ENCODE measurements around the gene PHTF2. TPM values are rescaled to one million over a fixed set of nuclear protein-coding genes. Genes with fewer than 3 reads are reported as not detected.
"Not testable (repeated sequence)": the region's sequence is repeated elsewhere in the genome, so short reads cannot be mapped to it uniquely, and the experiment has no call there.

The PHTF2 gene
- total RNA-seq, 2 donors from 2014 or later = 39.4 to 45.9 TPM

DNA sequence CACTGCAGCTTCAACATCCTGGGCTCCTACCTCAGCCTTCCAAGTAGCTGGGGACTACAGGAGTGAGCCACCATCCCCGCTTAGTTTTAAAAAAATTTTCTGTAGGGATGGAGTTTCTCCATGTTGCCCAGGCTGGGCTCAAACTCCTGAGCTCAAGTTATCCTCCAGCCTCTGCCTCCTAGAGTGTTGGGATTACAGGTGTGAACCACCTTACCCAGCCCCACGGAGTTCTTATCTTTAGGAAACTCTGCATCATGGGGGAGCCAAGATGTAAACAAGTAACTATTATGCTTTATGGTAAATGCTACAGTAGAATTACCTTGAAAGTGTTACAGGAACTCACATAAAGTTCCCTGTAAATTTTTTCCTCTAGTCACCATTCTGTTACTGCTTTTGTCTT is 65.3 kb downstream of the PHTF2 start:
- Histone ChIP-seq H3K4me3 (no peak overlapping the region), H3K4me1 (ENCODE audit: control insufficient read depth in 1 of 2, low read depth in 2 of 2) (peaks cover 0 to 14% of the 10 kb centered on the region in 2 donors), H3K27ac (no peak overlapping the region), H3K9me3 (no peaks in the 10 kb centered on the region), H3K27me3 (replicated peaks; ENCODE audit: insufficient read depth) (no peaks in the 10 kb centered on the region), H3K36me3 (no peaks in the 10 kb centered on the region)
- DNase-seq (ENCODE audit: low spot score) = no peak
- no peak for ATAC-seq (ENCODE audit: insufficient number of reproducible peaks, low FRiP score, low read depth)
- TF ChIP-seq, protein P1, sequence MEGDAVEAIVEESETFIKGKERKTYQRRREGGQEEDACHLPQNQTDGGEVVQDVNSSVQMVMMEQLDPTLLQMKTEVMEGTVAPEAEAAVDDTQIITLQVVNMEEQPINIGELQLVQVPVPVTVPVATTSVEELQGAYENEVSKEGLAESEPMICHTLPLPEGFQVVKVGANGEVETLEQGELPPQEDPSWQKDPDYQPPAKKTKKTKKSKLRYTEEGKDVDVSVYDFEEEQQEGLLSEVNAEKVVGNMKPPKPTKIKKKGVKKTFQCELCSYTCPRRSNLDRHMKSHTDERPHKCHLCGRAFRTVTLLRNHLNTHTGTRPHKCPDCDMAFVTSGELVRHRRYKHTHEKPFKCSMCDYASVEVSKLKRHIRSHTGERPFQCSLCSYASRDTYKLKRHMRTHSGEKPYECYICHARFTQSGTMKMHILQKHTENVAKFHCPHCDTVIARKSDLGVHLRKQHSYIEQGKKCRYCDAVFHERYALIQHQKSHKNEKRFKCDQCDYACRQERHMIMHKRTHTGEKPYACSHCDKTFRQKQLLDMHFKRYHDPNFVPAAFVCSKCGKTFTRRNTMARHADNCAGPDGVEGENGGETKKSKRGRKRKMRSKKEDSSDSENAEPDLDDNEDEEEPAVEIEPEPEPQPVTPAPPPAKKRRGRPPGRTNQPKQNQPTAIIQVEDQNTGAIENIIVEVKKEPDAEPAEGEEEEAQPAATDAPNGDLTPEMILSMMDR (IDR thresholded peaks at IDR 0.05) = no peak

DNA sequence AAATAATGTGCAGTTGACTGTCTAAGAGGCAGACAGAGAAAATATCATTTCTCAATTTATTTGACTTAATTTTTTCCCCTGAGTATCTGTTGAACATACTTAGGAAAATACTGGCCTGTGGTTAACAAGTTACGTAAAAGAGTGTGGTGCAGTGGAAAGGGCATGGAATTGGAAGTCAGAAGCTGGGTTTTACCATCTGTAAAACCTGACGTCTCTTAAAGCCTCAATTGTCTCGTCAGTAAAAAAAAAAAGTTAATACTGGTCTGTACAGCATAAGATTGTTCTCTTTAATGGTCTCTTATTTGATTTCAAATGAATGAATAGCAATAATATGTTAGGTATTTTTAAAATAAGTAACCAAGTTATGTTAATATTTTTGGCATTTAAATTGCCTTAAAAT is 67.8 kb downstream of the PHTF2 start:
- no peak for ATAC-seq (ENCODE audit: insufficient number of reproducible peaks, low FRiP score, low read depth)
- DNase-seq (ENCODE audit: low spot score) = no peak

DNA sequence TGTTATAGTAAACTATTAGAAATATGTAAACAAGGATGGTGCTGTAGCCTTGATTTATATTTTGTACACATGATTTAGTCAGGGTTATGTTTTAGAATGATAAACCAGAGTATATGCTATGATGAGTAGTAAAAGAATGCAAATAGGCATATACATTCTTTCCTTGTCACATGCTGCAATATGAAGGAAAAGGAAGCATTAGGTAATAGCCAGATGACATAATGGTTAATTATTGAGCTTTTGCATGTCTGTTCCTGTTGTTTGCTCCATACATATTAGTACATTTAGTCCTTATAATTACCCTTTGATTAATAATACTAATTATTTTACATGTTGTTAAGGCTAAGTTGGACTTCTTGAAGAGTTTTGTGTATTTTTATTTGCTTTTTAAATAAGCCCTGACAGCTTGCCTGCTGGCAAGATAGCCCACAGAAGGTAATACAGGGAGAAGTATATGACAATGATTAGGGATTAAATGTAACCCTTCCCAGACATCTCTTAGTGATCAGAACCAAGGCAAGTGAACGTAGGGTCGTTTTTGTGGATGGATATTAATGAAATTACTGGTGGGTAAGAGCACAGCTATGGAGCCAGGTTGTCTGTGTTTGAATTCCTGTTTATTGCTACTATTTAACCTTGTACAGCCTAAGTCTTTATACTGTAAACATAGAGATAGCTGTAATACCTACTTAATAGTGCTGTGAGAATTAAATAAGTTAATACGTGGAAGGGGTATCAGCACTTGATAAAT is 68.4 kb downstream of the PHTF2 start:
- TF ChIP-seq, protein P1 (IDR thresholded peaks at IDR 0.05) = no peak
- peaks cover 0 to 14% of the 10 kb centered on the region in 2 donors for H3K4me1 ChIP-seq (ENCODE audit: control insufficient read depth in 1 of 2, low read depth in 2 of 2)
- no peaks in the 10 kb centered on the region for H3K27me3 ChIP-seq (replicated peaks; ENCODE audit: insufficient read depth)
- DNase-seq (ENCODE audit: low spot score) (no peak), ATAC-seq (ENCODE audit: insufficient number of reproducible peaks, low FRiP score, low read depth) (no peak)
- H3K36me3 ChIP-seq = no peaks in the 10 kb centered on the region
- H3K27ac ChIP-seq = no peak overlapping the region
- H3K4me3 ChIP-seq = no peak overlapping the region
- H3K9me3 ChIP-seq = no peaks in the 10 kb centered on the region

More for the DNA sequence above, 67.8 kb downstream of the PHTF2 start:
- TF ChIP-seq, protein P1 (IDR thresholded peaks at IDR 0.05) = no peak
- H3K27me3 ChIP-seq (replicated peaks; ENCODE audit: insufficient read depth) = no peaks in the 10 kb centered on the region
- H3K9me3 ChIP-seq = no peaks in the 10 kb centered on the region
- no peaks in the 10 kb centered on the region for H3K36me3 ChIP-seq
- H3K4me3 ChIP-seq = no peak overlapping the region
- peaks cover 0 to 14% of the 10 kb centered on the region in 2 donors for H3K4me1 ChIP-seq (ENCODE audit: control insufficient read depth in 1 of 2, low read depth in 2 of 2)
- no peak overlapping the region for H3K27ac ChIP-seq

DNA sequence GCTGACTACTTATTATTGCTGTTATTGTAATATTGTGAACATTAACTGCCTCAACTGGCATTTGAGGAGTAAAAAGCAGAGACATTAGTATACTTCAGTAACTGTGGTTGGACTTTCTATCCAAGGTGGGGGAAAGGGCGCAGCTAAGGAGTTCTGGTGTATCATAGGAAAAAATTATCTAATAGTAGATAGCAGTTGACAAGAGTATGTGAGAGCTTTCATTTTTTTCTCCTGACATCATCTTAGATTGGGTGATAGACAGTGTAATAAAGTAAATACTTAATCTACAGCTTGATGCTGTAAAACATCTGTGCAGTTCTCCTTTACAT is 68.9 kb downstream of the PHTF2 start:
- Histone ChIP-seq H3K27ac (no peak overlapping the region), H3K4me1 (ENCODE audit: control insufficient read depth in 1 of 2, low read depth in 2 of 2) (peaks cover 0 to 12% of the 10 kb centered on the region in 2 donors), H3K27me3 (replicated peaks; ENCODE audit: insufficient read depth) (no peaks in the 10 kb centered on the region), H3K4me3 (no peak overlapping the region), H3K36me3 (no peaks in the 10 kb centered on the region), H3K9me3 (no peaks in the 10 kb centered on the region)
- ATAC-seq (ENCODE audit: insufficient number of reproducible peaks, low FRiP score, low read depth) = no peak
- TF ChIP-seq, protein P1 (IDR thresholded peaks at IDR 0.05) = no peak
- no peak for DNase-seq (ENCODE audit: low spot score)

DNA sequence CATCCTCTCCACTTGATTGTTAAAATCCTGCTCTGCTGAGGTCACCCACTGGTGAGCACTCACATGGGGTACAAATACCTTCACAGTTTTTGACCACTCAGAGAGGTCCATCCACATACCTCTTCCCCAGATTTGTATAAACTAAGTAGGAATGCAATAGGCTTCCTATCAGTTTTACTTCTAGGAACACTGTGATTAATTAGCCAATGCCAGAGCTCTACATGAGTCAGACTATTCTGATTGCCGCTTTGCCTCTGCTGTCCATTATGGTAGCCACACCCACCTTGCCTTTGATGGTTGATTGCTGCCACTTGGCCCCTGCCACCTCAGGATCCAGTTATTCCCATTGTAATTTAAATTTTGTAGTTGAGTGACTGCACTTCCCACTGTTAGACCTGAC is 73.7 kb downstream of the PHTF2 start:
- ATAC-seq (ENCODE audit: insufficient number of reproducible peaks, low FRiP score, low read depth); H3K4me1 ChIP-seq (ENCODE audit: control insufficient read depth in 1 of 2, low read depth in 2 of 2); H3K4me3 ChIP-seq; H3K36me3 ChIP-seq; DNase-seq (ENCODE audit: low spot score); H3K9me3 ChIP-seq; H3K27me3 ChIP-seq (replicated peaks; ENCODE audit: insufficient read depth); H3K27ac ChIP-seq: not testable (repeated sequence)

DNA sequence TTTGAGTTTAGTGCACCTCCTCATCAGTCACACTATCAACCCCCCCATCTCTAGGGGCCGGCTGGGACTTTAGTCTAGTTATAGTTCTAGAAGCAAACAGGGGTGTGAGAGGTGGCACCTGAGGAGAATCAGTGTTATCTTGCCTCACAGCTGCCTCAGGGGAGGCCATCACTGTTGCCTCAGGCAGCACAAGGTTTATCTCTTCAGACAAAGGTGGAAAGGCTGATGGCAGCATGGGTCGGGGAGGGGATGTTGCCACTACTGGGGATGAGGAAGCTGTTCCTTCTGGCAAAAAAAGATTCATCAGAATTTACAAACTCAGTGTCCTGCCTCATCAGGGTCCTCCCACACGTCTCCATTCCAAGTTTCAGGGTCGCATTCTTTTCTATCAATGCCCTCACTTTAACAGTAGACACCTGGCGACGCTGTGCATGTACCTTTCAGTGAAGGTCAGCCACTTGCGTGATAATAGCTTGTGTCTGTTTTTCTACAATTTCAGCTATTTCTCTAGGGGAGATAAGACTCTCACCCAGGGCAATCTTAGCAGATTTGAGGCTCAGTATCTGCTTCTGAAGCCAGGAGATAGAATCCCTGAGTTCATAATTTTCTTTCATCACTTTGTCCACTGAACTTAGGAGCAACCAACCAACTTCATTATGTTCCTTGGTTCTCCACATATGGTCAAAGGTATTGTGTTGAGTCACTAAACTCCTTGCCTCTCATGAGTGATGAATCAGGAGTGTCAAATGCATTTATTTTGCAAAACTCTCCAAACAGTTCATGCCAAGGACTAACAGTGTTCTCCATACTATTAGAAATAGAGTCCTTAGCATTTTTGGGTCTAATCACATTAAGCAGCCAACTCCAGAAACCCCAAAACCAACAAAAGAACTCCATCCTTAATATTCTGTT is 75.1 kb downstream of the PHTF2 start:
- not testable (repeated sequence) for DNase-seq (ENCODE audit: low spot score); H3K27me3 ChIP-seq (replicated peaks; ENCODE audit: insufficient read depth); H3K4me3 ChIP-seq; H3K27ac ChIP-seq; H3K36me3 ChIP-seq; ATAC-seq (ENCODE audit: insufficient number of reproducible peaks, low FRiP score, low read depth); H3K4me1 ChIP-seq (ENCODE audit: control insufficient read depth in 1 of 2, low read depth in 2 of 2); H3K9me3 ChIP-seq
